Midbrain (tissue), 1 donor: ENCODE measurements around the gene EML5.
A peak's percentile ranks its signal among the peaks of the same experiment; 100 is the strongest.

ENCODE experiments used
- DNase-seq: peaks from one replicate; lab custom pipeline; 2025; lab: John Stamatoyannopoulos, UW

EML5 gene

DNA sequence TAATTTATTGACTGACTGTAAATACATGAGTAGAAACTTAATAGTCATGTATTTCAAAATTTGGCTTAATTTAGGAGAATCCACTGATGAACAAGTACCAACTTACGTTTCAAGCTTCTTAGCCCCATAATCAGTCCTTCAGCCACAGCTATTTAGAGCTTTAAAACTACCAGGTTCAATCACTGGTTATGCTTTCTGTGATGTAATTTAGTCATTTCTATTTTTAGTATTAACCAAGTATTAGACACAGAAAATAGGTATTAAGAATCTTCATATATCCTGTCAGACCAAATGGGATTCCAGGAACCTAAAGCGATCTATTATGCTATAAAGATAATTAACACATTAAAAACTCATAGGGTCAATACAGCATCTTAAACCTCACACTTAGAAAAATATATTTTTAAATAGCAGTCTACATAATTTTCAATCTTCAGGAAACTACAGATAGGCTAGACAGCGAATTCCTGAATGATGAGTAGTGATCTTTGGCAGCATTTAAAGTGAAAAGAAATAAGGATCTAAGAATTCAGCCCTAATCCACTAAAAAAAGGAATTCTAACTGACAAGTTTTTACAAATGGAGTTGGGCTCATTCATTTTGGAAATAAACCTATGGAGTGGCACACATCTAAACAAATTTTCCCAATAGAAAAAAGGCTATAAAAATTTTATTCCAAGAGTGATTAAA is 178.4 kb downstream of the EML5 start:
- DNase-seq: no peak

DNA sequence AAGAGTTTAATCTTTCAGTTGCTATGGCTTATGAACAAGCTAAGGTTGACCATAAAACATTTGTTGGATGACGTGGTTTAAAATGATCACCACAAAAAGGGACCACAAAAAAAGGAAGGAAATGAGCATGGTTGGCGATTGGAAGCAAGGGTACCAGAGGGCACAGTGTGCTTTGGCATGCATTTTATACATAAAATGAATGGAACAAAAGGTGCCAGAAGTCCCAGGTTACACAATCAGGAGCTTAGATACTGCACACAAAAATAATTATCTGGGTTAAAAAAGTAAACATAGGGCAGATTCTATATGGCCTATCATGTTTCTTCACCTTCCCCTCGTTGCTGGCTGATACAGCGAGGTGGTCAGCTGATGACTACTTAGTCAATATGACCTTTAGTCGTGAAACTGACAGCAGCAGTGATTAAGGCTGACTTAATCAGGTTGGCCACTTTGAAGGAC is 179.2 kb downstream of the EML5 start:
- DNase-seq: no peak

DNA sequence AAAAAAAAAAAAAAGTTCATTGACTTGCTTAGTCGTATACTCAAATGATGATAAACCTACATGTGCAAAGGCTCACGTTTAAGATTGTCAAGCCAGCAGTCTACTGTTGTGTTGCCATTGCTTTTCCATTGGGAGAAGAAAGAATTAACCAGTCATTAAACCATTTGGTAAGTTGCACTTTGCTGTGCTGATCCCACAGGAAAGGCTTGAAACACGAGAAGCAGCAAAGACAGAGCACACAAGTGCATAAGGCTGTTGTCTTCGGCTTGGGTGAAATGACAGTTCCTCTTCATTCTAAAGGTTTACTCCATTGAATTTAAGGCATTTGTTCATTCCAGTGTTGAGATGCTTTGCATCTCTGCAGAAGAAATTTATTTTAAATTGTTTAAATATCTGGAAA is 179.8 kb downstream of the EML5 start:
- no peak for DNase-seq

DNA sequence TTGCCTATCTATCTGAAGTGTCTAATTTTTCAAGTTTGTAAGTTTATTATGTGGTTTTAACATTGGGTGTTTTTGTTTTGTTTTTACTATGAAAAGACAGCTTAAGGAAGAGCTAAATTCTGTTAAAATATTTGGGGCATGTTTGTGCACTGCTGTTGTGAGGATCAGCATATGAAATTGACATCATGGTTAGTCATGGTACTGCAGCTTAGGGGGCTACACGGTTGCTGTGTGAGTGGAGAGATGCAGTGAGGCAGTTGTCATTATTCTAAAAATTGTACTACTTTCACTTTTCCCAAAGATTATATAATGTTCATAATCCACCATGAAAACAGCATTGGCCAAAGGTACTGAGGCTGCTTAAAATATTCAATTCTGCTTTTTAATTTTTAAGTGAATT is 180.9 kb downstream of the EML5 start:
- DNase-seq: no peak

DNA sequence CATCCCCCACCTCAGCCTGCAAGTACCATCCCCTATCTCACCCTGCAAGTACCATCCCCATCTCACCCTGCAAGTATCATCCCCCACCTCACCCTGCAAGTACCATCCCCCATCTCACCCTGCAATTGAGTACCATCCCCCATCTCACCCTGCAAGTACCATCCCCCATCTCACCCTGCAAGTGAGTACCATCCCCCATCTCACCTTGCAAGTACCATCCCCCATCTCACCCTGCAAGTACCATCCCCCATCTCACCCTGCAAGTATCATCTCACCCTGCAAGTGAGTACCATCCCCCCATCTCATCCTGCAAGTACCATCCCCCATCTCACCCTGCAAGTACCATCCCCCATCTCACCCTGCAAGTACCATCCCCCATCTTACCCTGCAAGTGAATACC is 184.9 kb downstream of the EML5 start:
- no peak for DNase-seq

DNA sequence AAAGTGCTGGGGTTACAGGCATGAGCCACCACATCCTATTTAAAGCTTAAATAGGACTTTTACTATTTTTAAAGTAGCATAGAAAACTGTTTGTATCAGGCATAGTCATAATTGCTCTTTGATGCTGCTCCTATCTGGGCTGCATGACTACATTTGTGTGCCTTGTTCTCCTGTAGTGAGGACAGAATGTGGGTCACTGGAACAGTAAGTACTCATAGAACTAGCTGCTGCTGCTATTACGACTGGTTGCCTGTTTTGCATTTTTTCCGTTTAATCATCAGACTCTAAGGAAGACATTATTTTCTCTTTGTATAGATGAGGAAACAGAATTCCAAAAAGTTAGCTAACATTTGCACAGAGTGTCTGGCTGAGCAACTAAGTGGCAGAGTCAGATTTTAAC is 187.2 kb downstream of the EML5 start:
- no peak for DNase-seq

DNA sequence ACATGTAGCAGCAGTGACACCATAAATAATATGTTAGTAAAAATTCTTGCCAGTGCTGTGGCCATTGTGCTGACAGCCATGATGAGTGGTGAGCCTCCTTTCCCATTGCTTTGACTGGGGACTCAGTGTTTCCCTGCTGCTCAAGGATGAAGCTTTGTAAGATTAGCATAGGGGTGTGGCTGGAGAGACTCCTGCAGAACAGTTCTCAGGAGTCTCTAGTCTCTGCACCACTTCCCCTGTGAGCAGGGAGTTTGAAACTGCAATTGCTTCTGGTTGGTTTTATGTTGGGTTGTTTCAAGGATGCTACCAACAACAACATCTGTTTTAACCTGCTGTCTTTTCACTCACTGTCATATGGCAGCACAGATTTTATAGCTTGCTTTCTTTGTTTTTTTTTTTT is 188.5 kb downstream of the EML5 start:
- no peak for DNase-seq

DNA sequence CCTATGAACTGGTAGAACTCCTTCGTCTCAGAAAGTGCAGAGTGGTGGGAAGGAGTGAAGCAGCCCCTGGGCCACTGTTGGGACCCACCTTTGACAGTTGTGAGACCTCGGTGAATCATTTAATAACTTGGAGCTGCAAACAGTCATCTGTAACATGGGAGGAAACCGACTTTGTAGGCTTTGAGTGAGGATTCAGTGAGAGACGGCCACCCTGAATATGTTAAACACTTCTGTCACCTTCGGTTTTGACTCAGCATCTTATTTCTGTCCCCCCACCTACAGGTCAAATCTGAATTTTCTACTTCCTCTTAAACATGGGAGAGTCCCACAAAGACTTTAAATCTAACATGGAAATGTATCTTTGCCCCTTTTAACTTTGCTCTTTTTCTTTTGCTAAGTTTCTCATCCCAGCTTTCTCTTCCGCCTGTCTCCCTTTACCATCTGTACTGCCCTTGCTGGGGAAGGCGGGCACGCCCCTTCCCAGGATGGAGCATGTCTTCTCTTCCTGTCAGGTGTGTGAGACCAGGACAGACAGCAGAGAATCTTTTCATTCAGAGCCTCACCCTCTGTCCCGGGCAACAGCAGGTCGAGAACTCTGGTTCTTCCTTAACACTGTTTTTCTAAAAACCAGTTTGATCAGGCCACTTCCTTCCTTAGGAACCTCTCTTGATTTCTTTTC is 192.9 kb downstream of the EML5 start:
- no peak for DNase-seq

DNA sequence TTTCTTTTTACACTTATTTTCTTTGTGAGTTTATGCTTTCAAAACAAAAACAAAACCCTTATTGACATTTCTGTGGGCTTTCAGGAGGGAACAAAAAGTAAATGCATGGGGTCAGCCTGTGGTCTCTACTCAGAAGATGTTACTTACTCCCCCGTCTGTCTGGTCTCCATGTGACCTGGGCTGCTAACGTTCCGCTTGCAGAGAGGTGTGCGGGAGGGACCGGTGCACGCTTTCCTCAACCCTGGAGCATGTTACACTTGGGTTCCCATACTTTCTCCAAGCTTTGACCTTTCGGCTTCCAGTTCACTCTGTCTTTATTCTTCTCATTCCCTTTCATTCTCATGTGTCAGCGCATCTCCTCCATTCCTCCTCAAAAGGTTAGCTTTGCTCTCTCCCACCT is 193.4 kb downstream of the EML5 start:
- no peak for DNase-seq

DNA sequence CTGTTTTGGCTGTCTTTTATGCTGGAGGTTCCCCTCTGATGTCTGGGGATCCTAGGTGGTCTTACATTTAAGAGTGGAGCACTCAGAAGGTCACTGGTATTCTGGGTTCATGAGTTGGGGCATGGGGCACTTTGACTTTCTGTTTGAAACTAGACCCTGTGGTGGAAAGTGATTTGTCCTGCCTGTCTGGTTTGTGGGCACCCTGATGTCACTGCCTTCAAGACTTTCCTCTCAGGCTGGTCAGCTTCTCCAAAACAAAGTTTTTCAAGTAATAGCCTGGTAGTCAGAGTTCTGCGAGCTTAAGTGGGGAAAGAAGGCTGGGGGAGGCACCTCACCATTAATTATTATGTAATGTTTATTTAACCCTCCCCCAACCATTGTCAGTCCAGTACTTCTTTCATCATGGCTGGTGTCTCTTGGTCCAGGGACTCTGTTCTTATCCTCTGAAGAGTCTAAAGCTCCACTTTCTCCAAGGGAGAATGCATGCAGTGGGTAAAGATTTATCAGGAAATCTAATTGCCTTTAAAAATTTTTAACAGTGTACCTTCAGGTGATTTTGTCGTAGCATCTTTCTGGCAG is 194.6 kb downstream of the EML5 start:
- no peak for DNase-seq

DNA sequence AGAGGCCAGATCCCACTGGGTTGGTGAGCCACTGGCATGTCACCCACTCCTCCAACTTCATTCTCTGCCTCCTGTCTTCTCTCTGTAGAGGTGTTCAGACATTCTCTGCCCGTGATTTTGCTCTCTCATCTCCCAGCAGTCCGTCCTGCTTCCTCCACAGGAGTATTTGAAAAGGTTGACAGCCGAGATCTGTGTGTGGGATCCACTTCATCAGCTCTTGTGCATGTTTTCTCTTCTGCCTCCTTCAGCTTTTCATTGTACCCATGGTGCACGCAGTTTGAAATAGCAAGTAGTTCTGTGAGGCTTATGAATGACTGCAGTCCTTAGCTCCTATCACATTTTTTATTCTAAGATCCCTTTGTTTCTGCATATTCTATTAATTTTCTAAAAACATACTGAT is 195.2 kb downstream of the EML5 start:
- no peak for DNase-seq

DNA sequence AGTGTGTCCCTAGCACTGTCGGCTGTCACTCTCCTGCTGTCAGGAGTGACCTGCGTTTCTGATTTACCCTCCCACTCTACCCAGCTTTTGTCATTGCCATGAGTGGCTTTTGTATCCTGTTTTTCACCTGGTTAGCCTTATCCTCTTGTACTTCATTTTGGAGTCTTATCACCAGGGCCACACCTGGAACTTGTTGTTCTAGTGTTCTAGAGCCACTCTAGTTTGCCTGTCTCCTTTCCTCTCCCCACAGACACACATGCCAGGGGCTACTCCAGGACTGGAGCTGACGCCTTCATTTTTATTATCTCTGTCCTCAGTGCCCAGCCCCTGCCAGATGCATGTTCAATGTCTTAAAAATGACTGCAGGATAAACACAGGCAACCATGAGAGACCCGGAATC is 195.7 kb downstream of the EML5 start:
- no peak for DNase-seq

DNA sequence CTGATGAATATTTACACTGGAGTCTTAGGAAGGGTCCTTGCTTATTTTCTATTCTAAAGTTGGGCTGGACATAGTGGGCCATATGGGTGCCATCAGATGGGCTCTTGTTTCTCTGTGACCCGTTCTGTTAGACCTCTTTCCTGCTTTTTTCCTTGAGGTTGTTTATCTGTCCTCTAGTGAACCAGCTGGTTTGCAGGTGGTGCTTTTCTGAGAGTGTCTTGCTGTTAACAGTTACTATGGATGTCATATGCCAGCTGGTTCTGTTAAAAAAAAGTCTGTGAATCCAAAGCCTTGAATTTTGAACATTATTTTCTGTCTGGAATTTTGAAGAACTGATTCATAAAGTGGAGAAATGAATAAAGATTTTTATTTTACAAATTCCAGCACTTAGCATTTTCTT is 200.7 kb downstream of the EML5 start:
- DNase-seq: no peak

DNA sequence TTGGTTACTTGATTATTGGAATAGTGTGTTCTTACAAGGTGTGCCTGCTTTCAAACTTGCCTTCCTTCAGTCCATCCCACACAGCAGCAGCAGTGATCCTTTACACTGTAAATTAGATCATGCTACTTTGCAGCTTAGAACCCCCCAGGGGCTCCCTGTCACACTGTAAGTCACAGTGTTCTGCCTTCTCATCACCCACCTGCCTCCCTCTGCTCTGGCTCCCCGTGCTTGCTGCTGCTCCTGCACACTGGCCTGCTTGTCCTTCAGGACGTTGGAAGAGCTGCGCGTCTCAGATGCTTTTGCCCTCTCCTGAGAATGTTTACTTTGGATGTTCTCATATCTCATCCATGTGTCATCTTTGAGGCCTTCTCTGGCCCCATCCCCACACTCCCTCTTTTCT is 202.6 kb downstream of the EML5 start:
- no peak for DNase-seq

DNA sequence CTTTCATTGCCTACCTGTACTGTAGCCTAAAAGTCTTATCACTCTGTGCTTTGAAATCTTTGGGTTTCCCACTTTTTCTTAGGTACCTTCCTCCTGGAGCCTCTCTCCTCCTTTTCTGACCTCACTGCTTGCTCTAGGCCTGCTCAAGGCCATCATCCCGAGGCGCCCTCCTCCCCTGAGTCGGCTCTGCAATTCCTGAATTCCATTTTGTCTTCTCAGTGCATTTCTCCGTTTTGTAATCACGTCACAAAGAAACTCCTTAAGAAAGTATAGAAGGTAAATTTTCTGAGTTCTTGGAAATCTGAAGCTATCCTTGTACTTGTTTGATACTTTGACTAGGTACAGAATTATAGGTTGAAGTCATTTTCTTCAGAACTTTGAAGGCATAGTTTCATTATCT is 204.7 kb downstream of the EML5 start:
- DNase-seq: no peak

DNA sequence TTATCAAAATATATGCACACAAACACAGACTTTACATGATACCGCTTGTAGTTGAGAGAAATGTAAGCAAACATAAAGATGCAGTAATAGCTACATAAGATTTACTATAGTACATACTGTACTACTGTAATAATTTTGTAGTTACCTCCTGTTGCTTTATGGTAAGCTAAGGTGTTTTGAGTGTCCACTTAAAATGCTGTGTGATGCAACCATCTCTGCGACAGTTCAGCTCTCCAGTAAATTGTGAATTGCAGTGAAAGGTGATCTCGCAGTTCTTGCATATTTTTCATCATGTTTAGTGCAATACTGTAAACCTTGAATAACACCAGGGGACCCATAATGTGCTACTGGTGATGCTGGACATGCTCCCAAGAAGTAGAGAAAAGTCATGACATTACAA is 208.3 kb downstream of the EML5 start:
- no peak for DNase-seq

DNA sequence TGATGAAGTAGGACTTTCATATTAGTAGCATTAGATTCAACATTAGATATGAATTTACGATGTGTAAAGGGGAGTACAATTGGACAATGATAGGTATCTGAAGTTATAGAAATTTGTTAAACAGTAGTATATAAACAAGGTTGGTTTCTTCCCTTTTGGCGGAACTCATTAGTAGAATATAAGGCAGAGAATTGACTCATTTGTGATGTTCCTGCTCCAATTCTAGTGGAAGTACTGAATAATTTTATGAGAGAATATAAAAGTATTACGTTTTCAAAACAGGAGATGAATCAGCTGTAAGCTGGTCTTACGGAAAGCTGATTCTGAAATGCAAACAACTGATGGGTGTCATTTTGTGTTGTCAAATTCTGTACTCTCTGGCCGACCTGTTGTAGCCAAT is 216.5 kb downstream of the EML5 start:
- no peak for DNase-seq

DNA sequence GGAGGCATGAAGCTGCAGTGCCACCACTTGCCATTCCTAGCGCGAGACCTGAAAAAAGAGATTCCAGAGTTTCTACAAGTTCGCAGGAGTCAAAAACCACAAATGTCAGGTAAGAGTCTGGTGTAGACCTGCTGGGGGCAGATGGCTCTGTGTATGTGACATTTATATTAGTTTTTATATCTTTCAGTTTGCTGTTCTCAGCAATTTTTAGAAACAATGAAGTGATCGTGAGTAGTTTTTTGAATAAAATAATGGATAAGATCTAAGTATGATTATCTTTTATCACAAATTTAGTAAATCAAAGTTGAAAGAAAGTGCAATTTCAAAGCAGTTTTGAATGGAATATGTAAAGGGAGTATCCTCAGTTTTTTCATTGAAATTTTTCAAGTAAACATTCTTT is 220.6 kb downstream of the EML5 start:
- DNase-seq: no peak

DNA sequence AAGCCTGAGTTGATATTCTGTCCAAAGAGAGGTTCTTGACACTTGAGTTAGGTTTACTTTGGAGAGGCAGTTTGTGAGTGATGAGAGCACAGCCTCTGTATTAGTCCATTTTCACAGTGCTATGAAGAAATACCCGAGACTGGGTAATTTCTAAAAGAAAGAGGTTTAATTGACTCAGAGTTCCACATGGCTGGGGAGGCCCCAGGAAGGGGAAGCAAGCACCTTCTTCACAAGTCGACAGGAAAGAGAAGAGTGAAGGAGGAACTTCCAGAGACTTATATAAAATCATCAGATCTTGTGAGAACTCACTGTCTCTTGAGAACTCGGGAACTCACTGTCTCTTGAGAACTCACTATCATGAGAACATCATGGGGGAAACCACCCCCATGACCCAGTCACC is 224.6 kb downstream of the EML5 start:
- DNase-seq: no peak

DNA sequence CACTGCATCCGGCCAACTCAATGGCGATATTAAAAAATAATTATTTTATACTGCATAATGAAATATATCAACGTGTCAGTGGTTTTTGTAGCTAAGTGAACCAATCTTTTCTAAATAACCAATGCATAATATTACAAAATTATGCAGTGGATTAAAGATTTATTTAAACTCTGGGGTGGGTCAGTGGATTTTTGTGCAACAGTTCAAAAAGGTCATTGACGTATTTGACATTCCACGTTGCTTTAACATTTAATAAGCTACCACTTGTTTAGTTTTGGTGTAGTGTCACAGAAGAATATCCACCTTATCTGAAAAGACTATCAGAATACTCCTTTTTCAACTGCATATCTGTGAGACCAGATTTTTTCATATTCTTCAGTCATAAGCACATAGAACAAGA is 227.3 kb downstream of the EML5 start:
- DNase-seq: no peak

DNA sequence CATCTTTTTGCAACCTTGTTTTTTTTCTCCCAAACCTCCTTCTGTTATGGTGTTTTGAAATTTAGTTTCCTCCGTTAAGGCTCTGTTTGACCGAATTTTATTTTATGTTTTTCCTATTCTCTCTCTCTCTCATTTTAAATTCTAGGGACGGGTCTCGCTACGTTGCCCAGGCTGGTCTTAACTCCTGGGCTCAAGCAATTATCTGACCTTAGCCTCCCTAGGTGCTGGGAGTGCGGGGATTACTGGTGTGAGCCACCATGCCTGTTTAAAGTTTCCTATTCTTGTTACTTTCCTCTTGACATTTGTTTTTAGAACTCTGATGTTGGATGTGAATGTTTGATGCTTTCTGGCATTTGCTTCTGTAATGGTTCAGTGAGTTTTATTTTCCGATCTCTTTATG is 228.9 kb downstream of the EML5 start:
- no peak for DNase-seq

DNA sequence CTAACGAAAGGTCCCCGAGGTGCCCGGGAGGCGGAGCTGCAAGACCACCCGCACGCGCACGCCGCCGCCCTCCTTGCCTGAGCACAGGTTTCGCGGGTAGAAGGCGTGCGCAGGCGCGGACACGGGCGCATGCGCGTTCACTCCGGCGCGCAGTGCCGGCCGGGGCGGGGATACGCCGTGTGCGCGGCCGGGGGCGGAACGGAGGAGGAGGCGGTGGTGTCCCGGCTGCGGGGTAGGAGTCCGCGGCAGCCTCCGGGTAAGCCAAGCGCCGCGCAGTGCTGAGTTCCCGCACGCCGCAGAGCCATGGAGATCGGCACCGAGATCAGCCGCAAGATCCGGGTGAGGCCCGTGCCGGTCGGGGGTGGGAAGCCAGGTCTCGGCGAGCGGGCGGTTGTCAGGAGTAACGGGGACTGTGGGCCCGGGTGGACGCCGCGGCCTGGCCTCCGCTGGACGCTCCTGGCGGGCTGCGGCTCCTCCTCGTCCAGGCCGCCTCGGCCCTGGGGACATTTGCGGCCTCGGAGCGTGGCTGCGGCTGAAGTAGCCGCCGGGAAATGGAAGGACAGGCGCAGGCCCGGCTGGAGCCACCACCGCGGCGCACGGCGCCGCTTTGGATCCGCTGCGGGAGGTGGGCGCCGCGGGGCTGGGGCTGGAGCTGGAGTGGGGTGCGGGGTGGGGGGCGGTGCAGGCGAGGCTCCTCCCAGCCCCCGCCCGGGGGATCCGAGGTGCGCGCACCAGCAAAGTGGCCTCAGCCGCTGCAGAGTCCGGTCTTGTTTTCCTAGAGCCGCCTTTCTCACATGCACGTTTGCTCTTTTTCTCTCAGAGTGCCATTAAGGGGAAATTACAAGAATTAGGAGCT is 229.7 kb downstream of the EML5 start, which contains the start of gene ZC3H14:
TSS of gene ZC3H14 (plus strand) at position 207 of the 856 bp plus-strand sequence. CDS start at position 304, 97 bp downstream.
- peak; percentile 91 for DNase-seq

DNA sequence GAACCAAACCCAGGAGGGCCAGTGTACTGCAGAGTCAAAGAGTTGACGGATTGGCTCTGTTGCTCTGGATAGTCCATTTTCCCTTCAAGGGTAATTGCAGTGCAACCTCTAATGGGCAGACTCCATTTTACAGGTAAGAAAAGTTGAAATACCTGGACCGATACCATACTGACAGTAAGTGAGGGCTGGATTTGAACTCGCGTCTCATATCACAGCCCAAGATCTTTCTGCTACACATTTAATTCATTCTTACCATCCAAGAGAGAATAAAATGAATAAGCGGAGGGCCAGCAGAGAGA is 230.3 kb downstream of the EML5 start:
- DNase-seq: no peak
